Immature natural killer cell (primary cell): ENCODE data around the gene PHOX2B. TPM values are rescaled to one million over a fixed set of nuclear protein-coding genes. Genes with fewer than 3 reads are reported as not detected.

ENCODE experiments used
- DNase-seq, 3 donors: peaks; one replicate each; pipeline ENCODE4 v3.0.0; 2022; ENCODE audit warnings: mixed read lengths in 1 of 3
- H3K27ac Mint-ChIP-seq, 6 donors: one replicate each; pipeline ENCODE4 v1.8.0; 2020; ENCODE audit warnings: mixed read lengths in 6 of 6, mild to moderate bottlenecking in 5 of 6, inconsistent platforms in 4 of 6, moderate library complexity in 3 of 6
- H3K27me3 Mint-ChIP-seq, 3 donors: one replicate each; pipeline ENCODE4 v1.8.0; 2020 to 2021; ENCODE audit warnings: low read depth in 3 of 3, mild to moderate bottlenecking in 3 of 3, mixed read lengths in 3 of 3, moderate library complexity in 3 of 3, inconsistent platforms in 1 of 3
- H3K36me3 Mint-ChIP-seq, 3 donors: one replicate each; pipeline ENCODE4 v1.8.0; 2020; ENCODE audit warnings: mixed read lengths in 3 of 3, inconsistent platforms in 2 of 3, mild to moderate bottlenecking in 2 of 3
- H3K4me1 Mint-ChIP-seq, 2 donors: one replicate each; pipeline ENCODE4 v1.8.0; 2020; ENCODE audit warnings: inconsistent platforms in 2 of 2, mild to moderate bottlenecking in 2 of 2, mixed read lengths in 2 of 2, moderate library complexity in 1 of 2
- H3K4me3 Mint-ChIP-seq, 5 donors: one replicate each; pipeline ENCODE4 v1.8.0; 2020; ENCODE audit warnings: mild to moderate bottlenecking in 5 of 5, mixed read lengths in 5 of 5, inconsistent platforms in 3 of 5, moderate library complexity in 3 of 5
- H3K9me3 Mint-ChIP-seq, 6 donors: one replicate each; pipeline ENCODE4 v1.8.0; 2020; ENCODE audit warnings: mild to moderate bottlenecking in 6 of 6, mixed read lengths in 6 of 6, inconsistent platforms in 4 of 6, moderate library complexity in 3 of 6
- polyA plus RNA-seq, 3 donors: library from polyadenylated mRNA; unstranded; fragments of 300-500 nt; fragmentation: Illumina TruSeq; gene quantifications; one replicate each; pipeline ENCODE4 v1.2.3, GENCODE V29; 2021

PHOX2B gene
- polyA plus RNA-seq: not detected

DNA sequence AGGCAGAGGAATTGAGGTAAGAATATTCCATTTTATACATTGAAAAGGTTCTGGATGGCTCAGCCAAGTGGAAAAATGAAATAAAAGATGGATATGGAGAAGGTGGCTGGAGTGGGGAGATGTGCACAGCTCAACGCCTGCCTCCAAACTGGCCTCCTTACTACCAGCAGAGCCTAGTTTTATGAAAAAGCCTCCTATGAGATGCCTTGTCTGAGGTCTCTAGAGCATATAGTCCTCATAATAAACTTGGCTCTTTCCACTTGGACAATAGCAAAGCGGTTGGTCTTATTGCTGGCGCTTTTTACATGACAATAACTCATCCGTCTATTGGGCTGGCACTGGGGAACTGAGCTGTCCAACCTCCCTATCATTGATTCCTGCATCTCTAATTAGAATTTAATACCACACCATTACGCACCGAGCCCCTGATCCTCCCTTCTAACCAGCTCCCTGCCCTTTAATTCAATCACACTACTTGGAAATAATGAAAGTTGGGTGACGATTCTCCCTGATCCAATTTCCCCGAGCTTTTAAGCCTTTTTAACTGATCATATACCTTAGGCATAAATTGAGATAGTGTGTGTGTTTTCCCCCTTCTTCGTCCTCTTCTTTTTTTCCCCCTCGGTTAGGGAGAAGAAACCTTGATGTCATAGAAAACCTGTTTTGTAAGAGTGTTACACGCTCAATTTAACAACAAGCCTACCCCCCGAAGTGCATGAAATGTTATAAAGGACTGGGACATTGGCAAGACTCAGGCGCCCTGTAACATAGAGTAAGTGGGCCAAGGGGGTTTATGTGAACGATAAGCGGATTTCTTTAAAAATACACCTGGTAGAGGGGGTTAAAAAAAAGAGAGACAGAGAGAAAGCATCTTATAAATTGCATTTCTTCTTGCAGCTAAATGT lies at the start of gene PHOX2B:
TSS of gene PHOX2B (minus strand) at position 155 of the 905 bp plus-strand sequence. CDS start at position 40, 115 bp downstream.
- Mint-ChIP-seq H3K4me3 (peak within 1 kb of the TSS in 1 of 5 donors; percentile 13), H3K4me1 (no peaks in the 10 kb centered on the region), H3K36me3 (peaks cover 3 to 11% (median 7%) of the 10 kb centered on the region in 3 donors), H3K27me3 (peaks cover 21 to 54% (median 27%) of the 10 kb centered on the region in 3 donors), H3K9me3 (peaks cover 4 to 33% (median 10%) of the 10 kb centered on the region in 6 donors), H3K27ac (no peak within 1 kb of the TSS)
- no peak for DNase-seq

DNA sequence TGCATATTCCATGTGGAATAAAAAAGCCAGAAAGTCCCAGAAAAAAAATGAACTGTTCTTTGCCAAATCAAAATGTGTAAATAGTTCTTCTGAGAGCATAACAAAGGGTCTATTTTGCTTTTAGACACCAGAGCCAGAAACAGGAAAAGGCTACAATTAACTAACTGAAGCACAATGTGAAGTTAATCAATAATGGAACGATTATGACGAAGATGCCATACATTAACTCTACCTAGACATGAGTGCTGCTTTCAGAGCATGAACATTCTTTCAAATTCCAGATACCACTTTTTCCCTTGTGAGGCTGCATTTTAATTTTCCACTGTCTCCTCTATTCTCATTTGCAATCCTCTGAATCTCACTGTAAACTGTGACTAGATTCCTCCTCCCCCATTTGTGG lies 48.7 kb upstream of the PHOX2B start:
- Mint-ChIP-seq H3K36me3 (no peaks in the 10 kb centered on the region), H3K27ac (no peak overlapping the region), H3K4me1 (no peaks in the 10 kb centered on the region), H3K27me3 (peaks cover 0 to 2% (median under 1%) of the 10 kb centered on the region in 3 donors), H3K9me3 (peaks cover 0 to 2% (median 0%) of the 10 kb centered on the region in 6 donors), H3K4me3 (no peak overlapping the region)
- no peak for DNase-seq

DNA sequence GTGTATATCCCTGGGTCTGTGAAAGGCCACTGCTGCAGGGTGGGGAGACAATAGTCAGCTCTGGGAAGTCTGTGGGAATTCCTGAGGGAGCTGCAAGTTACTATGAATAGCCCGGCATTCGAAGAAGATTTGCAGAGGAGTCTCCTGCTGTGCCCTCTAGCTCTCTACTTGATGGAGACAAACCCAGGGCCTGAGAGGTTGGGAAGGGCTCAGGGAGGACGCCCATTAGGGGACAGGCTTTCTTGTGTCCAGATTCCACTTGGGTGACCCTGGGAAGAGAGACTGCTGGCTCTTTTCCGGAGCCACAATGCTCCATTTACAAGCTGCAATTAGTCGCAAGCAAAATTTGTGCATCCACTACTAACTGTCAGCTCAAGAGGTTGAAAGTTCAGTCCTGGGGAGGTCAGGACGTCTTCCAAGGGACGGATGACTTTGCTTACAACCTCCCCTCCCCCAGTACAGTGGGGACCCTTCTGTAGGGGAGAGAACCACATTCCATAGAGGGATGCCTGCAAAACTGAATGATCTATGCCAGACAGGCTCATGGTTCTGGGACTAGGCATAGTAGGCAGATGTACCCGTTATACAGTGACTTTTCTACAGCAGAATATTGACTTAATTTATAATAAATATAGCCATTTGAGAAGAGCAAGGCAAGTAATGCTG lies 48.2 kb upstream of the PHOX2B start:
- Mint-ChIP-seq H3K9me3 (peaks cover 0 to 4% (median 0%) of the 10 kb centered on the region in 6 donors), H3K27me3 (peaks cover 0 to 3% (median 0%) of the 10 kb centered on the region in 3 donors), H3K27ac (no peak overlapping the region), H3K4me1 (no peaks in the 10 kb centered on the region), H3K36me3 (no peaks in the 10 kb centered on the region), H3K4me3 (no peak overlapping the region)
- no peak for DNase-seq

DNA sequence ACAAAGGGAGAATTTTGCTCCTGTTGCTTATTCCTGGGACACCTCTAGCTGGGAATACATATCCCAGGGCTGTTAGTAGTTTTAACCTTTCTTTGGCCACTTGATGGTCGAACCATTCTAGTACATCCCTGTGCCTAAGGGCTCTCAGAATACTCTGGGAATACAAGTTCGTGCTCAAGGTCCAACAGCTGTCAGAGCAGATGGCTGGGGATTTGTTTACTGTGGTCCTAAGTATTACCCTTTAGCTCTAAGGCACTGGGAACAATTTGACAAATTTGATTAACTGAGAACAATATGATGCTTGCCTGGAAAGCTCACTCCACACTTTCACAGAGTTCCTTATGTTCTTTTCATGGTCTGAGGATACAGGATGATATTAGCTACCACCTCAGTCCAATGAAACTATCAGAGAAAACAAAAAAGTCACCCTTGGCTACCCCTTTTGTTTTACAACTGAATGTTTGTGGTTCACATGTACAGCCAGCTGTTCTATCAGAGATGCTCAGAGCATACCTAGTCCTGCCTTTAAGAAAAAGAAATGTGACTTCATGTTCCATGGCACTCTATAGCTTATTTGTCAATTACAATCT lies 47.4 kb upstream of the PHOX2B start:
- H3K9me3 Mint-ChIP-seq: peaks cover 0 to 7% (median 0%) of the 10 kb centered on the region in 6 donors
- H3K4me3 Mint-ChIP-seq: no peak overlapping the region
- H3K4me1 Mint-ChIP-seq: no peaks in the 10 kb centered on the region
- no peak overlapping the region for H3K27ac Mint-ChIP-seq
- peaks cover 0 to 3% (median 0%) of the 10 kb centered on the region in 3 donors for H3K27me3 Mint-ChIP-seq
- no peak for DNase-seq
- no peaks in the 10 kb centered on the region for H3K36me3 Mint-ChIP-seq

DNA sequence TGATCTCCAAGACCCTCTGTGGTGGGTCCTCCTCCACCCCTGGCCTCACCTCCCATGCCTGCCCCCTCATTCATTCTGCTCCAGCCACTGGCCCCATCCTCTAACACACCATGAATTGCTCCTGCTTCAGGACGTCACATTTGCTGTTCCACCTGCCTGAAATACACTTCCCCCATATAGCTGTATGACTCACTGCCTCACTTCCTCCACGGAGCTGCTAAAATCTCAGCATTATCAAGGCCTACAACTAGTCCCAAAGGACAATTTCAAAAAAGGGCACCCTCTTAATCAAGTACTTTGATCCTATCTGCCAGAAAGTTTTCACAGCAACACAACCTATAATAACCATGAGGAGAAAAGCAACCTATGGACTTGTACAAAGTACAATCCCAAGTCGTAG lies 43.6 kb upstream of the PHOX2B start:
- no peak overlapping the region for H3K27ac Mint-ChIP-seq
- H3K9me3 Mint-ChIP-seq: peaks cover 0 to 7% (median under 1%) of the 10 kb centered on the region in 6 donors
- peaks cover 0 to 3% (median 0%) of the 10 kb centered on the region in 3 donors for H3K27me3 Mint-ChIP-seq
- H3K4me3 Mint-ChIP-seq: no peak overlapping the region
- no peaks in the 10 kb centered on the region for H3K4me1 Mint-ChIP-seq
- no peaks in the 10 kb centered on the region for H3K36me3 Mint-ChIP-seq
- no peak for DNase-seq

DNA sequence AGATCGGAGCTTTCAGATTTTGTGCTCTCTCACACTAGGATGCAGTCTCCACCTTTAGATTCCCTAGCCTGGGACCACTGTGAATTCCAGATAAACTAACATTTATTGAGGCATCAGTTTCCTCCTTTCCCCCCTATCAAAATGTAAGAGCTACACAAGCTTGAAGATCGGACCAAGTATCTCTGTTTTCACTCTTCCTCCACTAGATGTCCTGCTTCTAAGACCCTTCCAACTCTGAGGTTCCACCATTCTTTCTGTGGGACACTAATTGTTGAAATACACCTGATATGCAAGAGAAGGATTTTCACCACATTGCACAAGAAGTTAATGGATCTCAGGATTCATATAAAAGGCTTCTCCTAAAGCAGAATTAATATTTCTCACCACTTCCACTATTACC lies 43.0 kb upstream of the PHOX2B start:
- no peaks in the 10 kb centered on the region for H3K36me3 Mint-ChIP-seq
- H3K4me3 Mint-ChIP-seq: no peak overlapping the region

DNA sequence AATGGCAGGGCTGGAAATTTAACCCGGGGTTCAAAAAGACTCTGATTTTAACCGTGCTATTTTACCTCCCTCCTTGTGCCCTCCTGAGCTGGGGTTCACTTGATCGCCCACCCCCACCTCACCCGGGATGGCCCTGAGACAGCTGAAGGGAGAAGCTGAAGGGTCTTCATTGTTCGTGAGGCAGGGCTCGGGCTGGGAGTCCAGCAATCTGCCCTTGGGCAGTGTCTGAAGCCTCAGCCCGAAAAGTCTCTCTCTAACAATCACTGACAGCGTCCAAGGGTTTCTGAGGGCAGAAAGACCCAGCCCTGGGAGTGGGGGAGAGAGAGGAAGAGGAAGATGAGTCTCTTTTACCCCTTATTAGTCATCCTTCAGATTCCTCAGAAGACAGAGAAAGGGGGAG lies 39.4 kb upstream of the PHOX2B start:
- no peak for DNase-seq
- no peaks in the 10 kb centered on the region for H3K36me3 Mint-ChIP-seq
- H3K9me3 Mint-ChIP-seq: peaks cover 0 to 12% (median under 1%) of the 10 kb centered on the region in 6 donors
- H3K27ac Mint-ChIP-seq: no peak overlapping the region
- H3K27me3 Mint-ChIP-seq: peaks cover 0 to 3% (median 1%) of the 10 kb centered on the region in 3 donors
- no peaks in the 10 kb centered on the region for H3K4me1 Mint-ChIP-seq
- no peak overlapping the region for H3K4me3 Mint-ChIP-seq

More for the DNA sequence above, 43.0 kb upstream of the PHOX2B start:
- no peaks in the 10 kb centered on the region for H3K4me1 Mint-ChIP-seq
- H3K27me3 Mint-ChIP-seq: peaks cover 0 to 3% (median 1%) of the 10 kb centered on the region in 3 donors
- DNase-seq: no peak
- H3K9me3 Mint-ChIP-seq: peaks cover 0 to 9% (median under 1%) of the 10 kb centered on the region in 6 donors
- H3K27ac Mint-ChIP-seq: no peak overlapping the region

DNA sequence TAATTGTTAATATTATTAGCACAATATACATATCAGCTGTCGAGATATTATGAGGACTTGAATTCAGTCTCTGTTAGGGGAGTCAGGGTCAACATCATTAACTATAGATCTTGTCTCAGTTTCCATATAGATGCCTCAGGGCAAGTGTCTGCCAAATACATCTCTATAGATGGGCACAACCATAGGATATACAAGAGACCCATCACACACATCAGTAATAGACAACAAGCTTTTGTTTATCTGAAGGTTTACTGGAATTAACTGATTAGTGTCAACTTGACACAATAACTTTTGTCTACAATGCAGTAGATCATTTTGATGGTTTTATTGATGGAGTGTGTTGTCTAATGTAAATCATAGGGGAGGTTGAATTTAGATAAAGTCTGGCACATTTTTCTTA lies 37.1 kb upstream of the PHOX2B start:
- Mint-ChIP-seq H3K36me3 (no peaks in the 10 kb centered on the region), H3K4me1 (no peaks in the 10 kb centered on the region), H3K4me3 (no peak overlapping the region), H3K9me3 (peaks cover 0 to 10% (median under 1%) of the 10 kb centered on the region in 6 donors), H3K27me3 (peaks cover 0 to 5% (median 0%) of the 10 kb centered on the region in 3 donors), H3K27ac (no peak overlapping the region)
- no peak for DNase-seq

DNA sequence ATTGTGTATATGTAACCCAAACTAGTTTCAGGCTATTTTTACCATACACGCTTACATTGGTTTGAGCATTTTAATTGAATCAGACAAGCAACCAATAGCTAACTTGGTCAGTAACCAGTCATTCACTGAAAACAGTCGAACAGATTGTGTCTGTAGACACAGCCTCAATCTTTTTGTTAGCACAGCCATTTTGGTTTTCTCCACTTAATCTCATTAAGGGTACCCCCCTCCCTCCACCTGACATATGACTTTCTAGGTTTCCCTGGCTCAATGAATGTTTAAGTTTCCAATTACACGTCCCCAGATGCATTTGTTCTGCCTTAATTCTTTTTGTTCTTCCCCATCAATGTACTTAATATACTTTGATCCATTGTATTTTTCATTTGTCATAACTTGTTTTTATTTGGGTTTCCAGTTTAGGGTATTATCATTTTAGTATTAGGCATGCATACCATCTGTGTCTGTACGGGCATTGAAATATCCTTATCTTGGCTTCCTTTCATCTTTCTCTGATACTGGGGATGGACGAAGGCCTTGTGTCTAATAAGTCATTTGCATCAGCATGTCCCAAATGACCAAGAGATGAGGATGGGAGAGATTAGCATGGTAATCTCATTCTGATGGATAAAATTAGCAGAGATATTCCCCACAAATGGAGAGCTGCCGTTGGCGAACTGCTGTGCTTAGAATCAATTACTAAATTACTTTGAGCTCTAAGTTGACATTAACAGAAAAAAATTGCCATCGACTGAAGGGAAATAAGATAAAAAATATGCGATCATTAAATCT lies 35.9 kb upstream of the PHOX2B start:
- no peak for DNase-seq
- Mint-ChIP-seq H3K9me3 (peaks cover 0 to 10% (median 0%) of the 10 kb centered on the region in 6 donors), H3K4me1 (no peaks in the 10 kb centered on the region), H3K27me3 (peaks cover 0 to 5% (median 0%) of the 10 kb centered on the region in 3 donors), H3K4me3 (no peak overlapping the region), H3K27ac (no peak overlapping the region), H3K36me3 (no peaks in the 10 kb centered on the region)

DNA sequence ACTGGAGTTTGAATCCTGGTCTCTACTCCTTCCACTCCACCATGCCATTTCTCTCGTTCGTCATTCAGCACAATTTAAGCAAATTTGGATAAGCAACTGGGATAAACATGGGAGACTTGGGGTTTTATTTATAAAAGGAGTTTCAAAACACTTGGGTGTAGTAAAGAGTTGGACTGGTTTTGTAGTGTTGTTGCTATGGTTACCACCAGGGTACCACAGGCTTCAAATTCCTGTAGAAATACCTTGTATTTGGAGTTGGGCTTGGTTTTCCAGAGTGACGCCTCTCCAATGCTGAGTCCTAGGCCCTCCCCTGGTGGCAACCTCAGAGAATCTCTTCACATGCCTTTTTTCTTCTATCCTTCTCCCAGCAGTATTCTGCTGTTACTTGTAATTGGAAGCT lies 27.9 kb upstream of the PHOX2B start:
- Mint-ChIP-seq H3K27ac (no peak overlapping the region), H3K27me3 (peaks cover 0 to 4% (median 0%) of the 10 kb centered on the region in 3 donors), H3K36me3 (no peaks in the 10 kb centered on the region), H3K9me3 (peaks cover 0 to 6% (median under 1%) of the 10 kb centered on the region in 6 donors), H3K4me3 (no peak overlapping the region), H3K4me1 (no peaks in the 10 kb centered on the region)
- DNase-seq: no peak

DNA sequence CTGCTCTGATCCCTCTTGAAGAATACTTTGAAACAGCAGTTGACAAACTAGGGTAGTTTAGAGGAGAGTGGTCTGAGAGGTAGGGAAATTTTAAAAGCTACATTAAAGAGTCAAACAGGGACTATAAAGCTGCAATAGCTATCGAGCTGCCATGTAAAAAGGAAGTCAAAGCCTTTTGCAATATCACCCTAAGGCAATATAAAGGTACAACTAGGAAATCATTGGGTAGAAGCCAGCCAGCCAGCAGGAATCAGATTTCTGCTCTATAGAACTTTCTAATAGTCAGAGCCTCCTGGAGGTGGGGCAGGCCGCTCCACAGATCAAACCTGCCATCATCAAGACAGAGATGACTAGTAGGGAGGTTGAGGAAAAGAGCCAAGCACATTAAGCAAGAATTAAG lies 15.2 kb upstream of the PHOX2B start:
- Mint-ChIP-seq H3K27me3 (no peaks in the 10 kb centered on the region), H3K4me1 (no peaks in the 10 kb centered on the region), H3K9me3 (peaks cover 0 to 4% (median 0%) of the 10 kb centered on the region in 6 donors), H3K36me3 (no peaks in the 10 kb centered on the region), H3K27ac (no peak overlapping the region), H3K4me3 (no peak overlapping the region)
- no peak for DNase-seq

DNA sequence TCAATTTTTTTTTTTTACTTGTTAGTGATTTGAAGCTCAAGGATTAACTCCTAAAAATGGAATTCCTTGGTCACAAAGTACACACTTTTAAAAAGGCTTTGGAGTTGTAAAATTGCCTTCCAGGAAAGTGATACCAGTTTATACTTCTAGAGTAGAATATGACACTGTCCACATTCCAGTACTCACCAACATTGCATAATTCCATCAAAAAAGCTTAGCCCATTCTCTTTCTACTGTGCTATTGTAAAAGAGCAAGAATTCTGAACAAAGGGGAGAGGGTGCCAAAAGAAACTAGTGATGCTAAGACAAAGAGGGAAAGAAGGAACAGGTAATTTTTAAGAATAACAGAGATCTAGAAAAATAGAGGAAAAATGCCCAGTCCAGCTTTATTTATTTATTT lies 10.4 kb upstream of the PHOX2B start:
- DNase-seq: no peak
- Mint-ChIP-seq H3K27ac (no peak overlapping the region), H3K27me3 (peaks cover 0 to 2% (median 0%) of the 10 kb centered on the region in 3 donors), H3K9me3 (peaks cover 0 to 8% (median 0%) of the 10 kb centered on the region in 6 donors), H3K4me3 (no peak overlapping the region), H3K36me3 (no peaks in the 10 kb centered on the region), H3K4me1 (no peaks in the 10 kb centered on the region)

DNA sequence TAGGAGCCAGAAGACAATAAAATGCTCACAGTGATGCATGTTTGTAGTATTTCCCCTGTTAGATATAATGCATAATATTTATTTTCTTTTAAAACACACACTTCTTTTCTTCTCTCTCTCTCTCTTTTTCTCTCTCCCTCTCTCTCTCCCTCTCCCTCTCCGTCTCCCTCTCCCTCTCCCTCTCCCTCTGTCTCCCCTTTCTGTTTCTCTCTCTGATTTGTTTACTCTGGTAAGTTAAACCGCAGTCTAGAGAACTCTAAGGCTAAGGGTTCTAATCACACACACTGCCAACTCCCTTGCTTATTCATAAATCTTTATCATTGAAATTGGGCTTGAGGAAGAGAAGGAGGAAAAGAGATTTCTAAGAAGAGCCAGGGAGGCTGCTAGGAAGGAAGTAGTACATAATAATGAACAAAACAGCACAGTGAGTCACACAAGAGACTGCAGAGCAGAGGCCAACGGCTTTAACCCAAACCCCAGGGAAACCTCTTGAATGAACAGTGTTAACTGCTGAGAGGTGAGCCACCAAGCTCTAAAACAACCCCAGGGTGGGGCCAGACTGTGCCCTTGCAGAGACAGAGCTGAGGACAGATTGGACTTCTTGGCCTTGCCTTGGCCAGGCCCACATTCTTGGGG lies 9.1 kb upstream of the PHOX2B start:
- Mint-ChIP-seq H3K27me3 (peaks cover 0 to 9% (median 3%) of the 10 kb centered on the region in 3 donors), H3K4me1 (no peaks in the 10 kb centered on the region), H3K27ac (no peak overlapping the region), H3K36me3 (no peaks in the 10 kb centered on the region), H3K9me3 (peaks cover 0 to 11% (median 0%) of the 10 kb centered on the region in 6 donors), H3K4me3 (no peak overlapping the region)
- DNase-seq: no peak
